Activated CD4-positive, alpha-beta T cell treated with anti-CD3 and anti-CD28 coated beads, Interleukin-2, amount 10 ng/mL, durations not matched to agents 7 days and 5 days (primary cell): ENCODE data around the gene BEST1. TPM values are rescaled to one million over a fixed set of nuclear protein-coding genes. Genes with fewer than 3 reads are reported as not detected.
"Not testable (repeated sequence)": the region's sequence is repeated elsewhere in the genome, so short reads cannot be mapped to it uniquely, and the experiment has no call there.

Source experiments
- CTCF ChIA-PET: fragments of 350-600 bp; sonication (Branson Sonifier 250); formaldehyde crosslinking; loops from one replicate; lab custom pipeline; 2021; ENCODE audit warnings: antibody characterized with exemption; lab: Charles Lee
- POLR2A ChIA-PET: fragments of 350-600 bp; sonication (Branson Sonifier 250); formaldehyde crosslinking; loops from one replicate; lab custom pipeline; 2021; ENCODE audit warnings: antibody characterized with exemption; lab: Charles Lee
- DNase-seq: peaks from one replicate; pipeline ENCODE4 v3.0.0-alpha.2; 2020
- H3K27ac Mint-ChIP-seq: one replicate; pipeline ENCODE4 v1.8.0; 2021; ENCODE audit warnings: mild to moderate bottlenecking, moderate library complexity, mixed read lengths
- H3K27me3 Mint-ChIP-seq: one replicate; pipeline ENCODE4 v1.8.0; 2021; ENCODE audit warnings: mixed read lengths
- H3K36me3 Mint-ChIP-seq: one replicate; pipeline ENCODE4 v1.8.0; 2021; ENCODE audit warnings: low read depth, mixed read lengths
- H3K4me1 Mint-ChIP-seq: one replicate; pipeline ENCODE4 v1.8.0; 2021; ENCODE audit warnings: mixed read lengths
- H3K4me3 Mint-ChIP-seq: one replicate; pipeline ENCODE4 v1.8.0; 2021; ENCODE audit warnings: mild to moderate bottlenecking, moderate library complexity, mixed read lengths
- H3K9me3 Mint-ChIP-seq: one replicate; pipeline ENCODE4 v1.8.0; 2021; ENCODE audit warnings: mixed read lengths
- total RNA-seq, 2 experiments: library from RNA; stranded (reverse); gene quantifications; one replicate each; pipeline ENCODE4 v1.2.3, GENCODE V29; 2021

Gene BEST1
- total RNA-seq, 2 experiments from 2014 or later, result not detected

DNA sequence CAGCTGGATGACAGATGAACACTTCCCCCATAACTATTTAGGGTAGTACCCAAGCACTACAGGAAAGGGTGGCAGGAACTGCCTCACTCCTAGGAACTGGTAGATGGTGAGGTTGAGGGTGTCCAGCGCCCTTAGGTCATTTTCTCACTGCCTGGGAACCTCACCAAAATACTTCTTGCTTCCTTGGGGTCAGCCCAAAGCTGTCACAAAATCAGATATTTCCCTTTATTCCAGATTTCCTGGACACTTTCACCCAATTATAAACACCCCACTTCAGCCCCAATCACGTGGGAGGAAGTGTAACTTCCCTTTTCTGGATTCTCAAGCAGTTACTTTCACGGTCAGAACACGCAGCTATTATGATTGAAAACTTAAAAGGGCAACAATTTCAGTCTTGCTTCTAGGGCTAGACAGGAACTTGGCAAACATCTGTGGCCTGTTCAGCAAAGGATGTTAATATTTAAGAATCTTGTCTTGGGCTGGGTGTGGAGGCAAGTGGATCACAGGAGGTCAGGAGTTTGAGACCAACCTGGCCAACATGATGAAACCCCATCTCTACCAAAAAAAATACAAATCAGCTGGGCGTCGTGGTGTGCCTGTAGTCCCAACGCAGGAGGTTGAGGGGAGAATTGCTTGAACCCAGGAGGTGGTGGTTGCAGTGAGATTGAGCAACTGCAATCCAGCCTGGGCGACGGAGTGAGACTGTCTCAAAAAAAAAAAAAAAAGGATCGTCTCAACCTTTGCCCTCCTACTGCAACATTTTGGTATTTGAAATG is 13.3 kb downstream of the BEST1 start:
- ChIA-PET POLR2A (no interaction called here), CTCF (interaction anchor here (0.7 to 2.4 kb wide), 3 partner anchors 16 kb away, joined by 4 to 9 read pairs (median 4); no protein-coding TSS in a partner anchor)
- Mint-ChIP-seq H3K9me3 (no peaks in the 10 kb centered on the region), H3K27me3 (no peaks in the 10 kb centered on the region), H3K27ac (peak overlapping the region; percentile 15), H3K36me3 (peaks cover 36% of the 10 kb centered on the region), H3K4me1 (peaks cover 38% of the 10 kb centered on the region), H3K4me3 (peak overlapping the region; percentile 18)
- peak; percentile 7 for DNase-seq

DNA sequence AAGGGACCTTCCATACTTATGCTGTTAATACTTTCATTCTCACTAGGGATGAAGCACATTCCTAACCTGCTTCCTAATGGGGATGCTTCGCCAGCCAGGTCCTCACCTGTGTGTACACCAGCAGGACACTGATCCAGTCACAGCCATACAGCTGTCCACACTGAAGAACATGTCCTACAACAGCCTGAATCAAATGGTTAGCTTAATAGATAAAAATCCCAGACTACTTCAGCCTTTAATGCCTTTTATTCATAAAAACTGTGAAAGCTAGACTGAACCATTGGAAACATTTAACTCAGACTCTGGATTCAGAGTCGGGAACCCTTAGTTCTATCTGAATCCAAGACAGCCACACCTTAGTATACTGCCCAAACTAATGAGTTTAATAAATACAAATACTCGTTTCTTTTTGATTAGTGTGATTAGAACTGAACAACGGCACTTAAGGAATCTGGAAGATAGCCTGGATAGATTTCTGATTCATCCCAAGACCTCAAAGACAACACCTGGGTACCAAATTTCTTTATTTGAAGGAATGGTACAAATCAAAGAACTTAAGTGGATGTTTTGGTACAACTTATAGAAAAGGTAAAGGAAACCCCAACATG is 14.0 kb downstream of the BEST1 start:
- POLR2A ChIA-PET, result no interaction called here
- Mint-ChIP-seq H3K27ac (no peak overlapping the region), H3K9me3 (no peaks in the 10 kb centered on the region), H3K27me3 (no peaks in the 10 kb centered on the region), H3K36me3 (peaks cover 36% of the 10 kb centered on the region), H3K4me3 (peak overlapping the region; percentile 27), H3K4me1 (peaks cover 43% of the 10 kb centered on the region)
- CTCF ChIA-PET, result interaction anchor here (0.8 to 1.8 kb wide), 2 partner anchors 15 to 16 kb away, joined by 3 to 4 read pairs; no protein-coding TSS in a partner anchor
- DNase-seq, result no peak

DNA sequence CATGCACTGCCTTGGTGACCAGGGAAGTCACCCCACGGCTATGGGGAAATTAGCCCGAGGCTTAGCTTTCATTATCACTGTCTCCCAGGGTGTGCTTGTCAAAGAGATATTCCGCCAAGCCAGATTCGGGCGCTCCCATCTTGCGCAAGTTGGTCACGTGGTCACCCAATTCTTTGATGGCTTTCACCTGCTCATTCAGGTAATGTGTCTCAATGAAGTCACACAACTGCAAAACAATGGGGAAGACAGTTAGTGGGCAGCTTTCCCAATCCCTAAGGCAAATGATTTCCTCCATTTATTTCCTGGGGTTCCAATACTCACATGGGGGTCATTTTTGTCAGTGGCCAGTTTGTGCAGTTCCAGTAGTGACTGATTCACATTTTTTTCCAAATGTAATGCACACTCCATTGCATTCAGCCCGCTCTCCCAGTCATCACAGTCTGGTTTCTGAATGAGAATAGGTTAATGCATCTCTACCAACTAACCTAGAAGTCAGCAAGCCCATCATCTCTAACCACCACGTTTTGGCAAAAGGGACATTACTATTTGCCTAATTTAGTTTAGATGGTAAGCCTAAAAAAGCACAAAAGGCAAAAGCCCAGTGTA is 14.6 kb downstream of the BEST1 start:
- H3K27ac Mint-ChIP-seq, H3K9me3 Mint-ChIP-seq, DNase-seq, POLR2A ChIA-PET, H3K27me3 Mint-ChIP-seq: not testable (repeated sequence)
- peaks cover 36% of the 10 kb centered on the region for H3K36me3 Mint-ChIP-seq
- CTCF ChIA-PET, result interaction anchor here (0.8 kb wide), 1 partner anchor 17 kb away, joined by 3 read pairs; no protein-coding TSS in a partner anchor
- peaks cover 46% of the 10 kb centered on the region for H3K4me1 Mint-ChIP-seq
- H3K4me3 Mint-ChIP-seq, result peak overlapping the region; percentile 94

DNA sequence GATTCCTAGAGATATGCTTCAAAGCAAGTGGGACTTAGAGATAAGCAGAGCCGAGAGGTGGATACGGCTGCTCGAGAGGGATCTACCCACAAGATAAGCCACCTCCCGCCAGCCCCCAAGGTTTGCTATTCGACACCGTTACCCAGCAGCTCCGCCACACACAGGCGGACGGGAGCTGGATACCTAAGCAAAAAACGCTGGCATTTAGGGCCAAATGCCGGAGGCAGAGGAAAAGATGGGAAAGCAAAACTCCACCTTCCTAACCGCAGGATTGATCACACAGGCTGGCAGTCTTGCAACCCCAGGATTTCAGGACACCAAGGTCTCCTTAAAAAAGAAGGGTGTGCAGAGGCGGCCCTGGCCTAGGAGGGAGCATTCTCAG is 16.6 kb downstream of the BEST1 start:
- DNase-seq, result peak; percentile 46
- Mint-ChIP-seq H3K4me3 (peak overlapping the region; percentile 94), H3K4me1 (peaks cover 60% of the 10 kb centered on the region), H3K27me3 (no peaks in the 10 kb centered on the region), H3K9me3 (no peaks in the 10 kb centered on the region), H3K36me3 (peaks cover 38% of the 10 kb centered on the region), H3K27ac (peak overlapping the region; percentile 91)
- ChIA-PET POLR2A (no interaction called here), CTCF (interaction anchor here (1.9 kb wide), 1 partner anchor 115 kb away, joined by 7 read pairs; no protein-coding TSS in a partner anchor)

DNA sequence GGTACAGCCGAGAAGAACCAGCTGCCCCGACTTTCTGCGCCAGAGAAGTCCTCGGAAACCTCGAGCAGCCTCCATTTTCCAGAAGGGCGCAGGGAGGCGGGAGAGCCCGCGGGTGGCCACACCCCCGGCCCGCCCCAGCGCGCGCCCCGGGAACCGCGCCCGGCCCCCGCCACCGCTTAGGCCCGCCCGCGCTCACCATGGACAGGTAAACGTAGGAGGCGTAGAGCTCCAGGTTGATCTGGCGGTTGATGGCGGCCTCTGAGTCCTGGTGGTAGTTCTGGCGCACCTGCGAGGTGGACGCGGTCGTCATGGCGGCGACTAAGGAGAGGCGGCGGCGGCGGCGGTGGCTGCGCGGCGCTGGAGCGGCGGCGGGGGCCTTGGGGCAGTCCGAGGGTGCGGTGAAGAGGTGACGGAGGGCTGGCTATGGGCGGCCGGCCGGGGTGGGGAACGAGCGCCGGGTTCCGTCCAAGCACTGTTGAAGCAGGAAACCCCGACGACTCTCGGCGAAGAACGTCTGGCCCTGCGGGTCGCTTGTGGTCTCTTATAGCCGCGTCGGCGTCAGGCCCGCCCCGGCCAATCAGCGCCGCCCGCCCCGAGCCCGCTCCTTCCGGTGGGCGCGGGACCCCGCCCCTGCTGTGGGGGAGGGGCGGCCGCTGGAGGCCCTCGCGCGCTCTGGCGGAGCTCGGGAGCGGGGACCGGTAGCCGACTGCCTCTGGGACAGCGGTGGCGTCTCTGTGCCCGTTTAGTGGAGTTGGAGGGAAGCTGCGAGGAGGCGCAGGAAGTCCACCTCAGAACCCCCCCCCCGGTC is 17.2 kb downstream of the BEST1 start, which contains the start of gene FTH1:
TSS of gene FTH1 (minus strand) at position 519 of the 808 bp plus-strand sequence. CDS start at position 310, 209 bp downstream.
- H3K36me3 Mint-ChIP-seq, result peaks cover 38% of the 10 kb centered on the region
- no peaks in the 10 kb centered on the region for H3K27me3 Mint-ChIP-seq
- peaks cover 64% of the 10 kb centered on the region for H3K4me1 Mint-ChIP-seq
- POLR2A ChIA-PET, result interaction anchor here (0.6 to 0.8 kb wide), 3 partner anchors 9 to 140 kb away, joined by 3 to 4 read pairs (median 3); no protein-coding TSS in a partner anchor
- H3K4me3 Mint-ChIP-seq, result peak within 1 kb of the TSS; percentile 94
- DNase-seq, result peak; percentile 88
- CTCF ChIA-PET, result interaction anchor here (0.8 to 3.8 kb wide), 8 partner anchors 17 to 115 kb away, joined by 3 to 12 read pairs (median 4); no protein-coding TSS in a partner anchor
- no peaks in the 10 kb centered on the region for H3K9me3 Mint-ChIP-seq
- peak within 1 kb of the TSS; percentile 98 for H3K27ac Mint-ChIP-seq

DNA sequence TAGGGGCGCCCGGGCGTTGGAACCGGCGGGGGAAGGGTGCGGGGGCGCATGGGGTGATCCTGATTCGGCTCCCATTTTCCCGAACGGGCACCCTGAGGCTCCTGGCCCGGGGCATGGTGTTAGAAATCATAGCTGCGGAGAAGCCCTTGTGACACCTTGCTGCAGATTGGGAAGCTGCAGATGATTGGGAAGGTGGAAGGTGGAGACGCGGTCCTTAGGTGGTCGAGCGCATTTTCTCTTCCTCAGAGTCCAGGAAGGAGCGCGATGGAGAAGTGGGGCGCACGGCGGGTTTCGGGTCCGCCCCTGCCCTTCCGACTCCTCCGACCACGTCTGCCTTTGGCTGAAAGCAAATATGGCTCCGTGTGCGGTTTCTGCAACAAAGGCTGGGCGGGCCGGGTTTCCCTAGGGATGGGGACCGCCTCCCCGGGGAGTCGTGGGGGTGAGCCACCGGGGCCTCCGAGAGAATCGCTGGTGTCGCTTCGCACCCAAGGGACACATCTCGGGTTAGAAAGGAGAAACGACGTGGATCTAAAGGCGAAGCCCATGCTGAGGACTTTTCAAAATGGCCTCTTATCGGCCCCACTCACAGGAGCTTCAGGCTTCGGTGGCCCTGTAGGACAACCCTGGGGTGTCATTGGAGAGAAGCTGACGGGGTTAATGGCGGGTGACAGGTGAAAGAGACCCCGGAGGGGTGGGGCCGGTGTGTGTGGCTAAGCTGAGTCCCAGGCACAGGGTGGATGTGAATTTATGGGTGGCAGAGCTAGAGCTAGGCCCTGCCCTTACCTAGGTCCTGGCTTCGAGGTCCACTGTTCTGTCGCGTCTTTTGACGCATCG is 18.0 kb downstream of the BEST1 start:
- no peaks in the 10 kb centered on the region for H3K27me3 Mint-ChIP-seq
- CTCF ChIA-PET, result interaction anchor here (0.8 to 3.8 kb wide), 11 partner anchors 8 to 140 kb away, joined by 3 to 12 read pairs (median 4); no protein-coding TSS in a partner anchor
- POLR2A ChIA-PET, result interaction anchor here (0.6 to 0.8 kb wide), 3 partner anchors 8 to 139 kb away, joined by 3 to 4 read pairs (median 3); no protein-coding TSS in a partner anchor
- H3K36me3 Mint-ChIP-seq, result peaks cover 35% of the 10 kb centered on the region
- peak; percentile 49 for DNase-seq
- H3K4me3 Mint-ChIP-seq, result peak overlapping the region; percentile 94
- H3K9me3 Mint-ChIP-seq, result no peaks in the 10 kb centered on the region
- H3K4me1 Mint-ChIP-seq, result peaks cover 69% of the 10 kb centered on the region
- H3K27ac Mint-ChIP-seq, result peak overlapping the region; percentile 98

DNA sequence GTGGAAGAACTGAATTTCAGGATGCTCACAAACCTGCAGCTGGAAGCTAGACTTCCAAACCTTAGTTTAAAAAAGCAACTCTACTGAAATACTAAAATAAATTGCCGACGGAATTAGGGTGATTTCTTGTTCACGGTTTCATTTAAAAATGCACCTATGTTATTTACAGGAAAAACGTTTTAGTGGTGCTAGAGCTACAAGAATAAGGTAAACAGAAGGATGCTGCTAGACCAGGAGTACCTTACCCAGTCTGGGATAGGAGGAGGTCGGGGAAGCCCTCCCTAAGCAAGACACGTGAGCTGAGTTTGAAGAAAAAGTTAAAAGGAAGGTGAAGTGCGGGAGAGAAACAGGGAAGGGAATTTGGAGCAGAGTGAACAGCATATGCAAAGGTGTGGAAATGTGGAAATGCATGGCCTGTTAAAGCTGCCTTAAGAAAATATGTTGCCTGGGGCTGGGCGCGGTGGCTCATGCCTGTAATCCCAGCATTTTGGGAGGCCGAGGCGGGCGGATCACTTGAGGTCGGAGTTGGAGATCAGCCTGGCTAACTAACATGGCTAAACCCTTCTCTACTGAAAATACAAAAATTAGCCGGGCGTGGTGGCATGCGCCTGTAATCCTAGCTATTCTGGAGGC is 18.7 kb downstream of the BEST1 start:
- peaks cover 67% of the 10 kb centered on the region for H3K4me1 Mint-ChIP-seq
- CTCF ChIA-PET, result interaction anchor here (1.2 to 3.8 kb wide), 5 partner anchors 9 to 139 kb away, joined by 3 to 12 read pairs (median 5); no protein-coding TSS in a partner anchor
- peak overlapping the region; percentile 98 for H3K27ac Mint-ChIP-seq
- peak overlapping the region; percentile 94 for H3K4me3 Mint-ChIP-seq
- H3K9me3 Mint-ChIP-seq, result no peaks in the 10 kb centered on the region
- DNase-seq, result no peak
- H3K27me3 Mint-ChIP-seq, result no peaks in the 10 kb centered on the region
- H3K36me3 Mint-ChIP-seq, result peaks cover 27% of the 10 kb centered on the region
- POLR2A ChIA-PET, result no interaction called here

DNA sequence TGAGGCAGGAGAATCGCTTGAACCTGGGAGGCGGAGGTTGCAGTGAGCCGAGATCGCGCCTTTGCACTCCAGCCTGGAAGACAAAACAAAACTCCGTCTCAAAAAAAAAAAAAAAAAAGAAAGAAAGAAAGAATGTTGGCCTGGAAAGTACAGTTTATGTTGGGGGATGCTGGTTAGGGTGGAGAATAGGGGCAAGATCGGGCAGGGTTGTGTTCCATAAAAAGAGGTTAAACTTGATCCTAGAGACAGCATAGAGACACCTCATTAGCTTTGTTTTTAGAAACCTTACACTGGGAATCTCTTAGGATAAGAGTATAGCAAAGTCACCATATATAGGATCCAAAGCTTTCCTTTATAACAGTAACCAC is 19.2 kb downstream of the BEST1 start:
- H3K4me1 Mint-ChIP-seq, result peaks cover 62% of the 10 kb centered on the region
- peak overlapping the region; percentile 62 for H3K27ac Mint-ChIP-seq
- peaks cover 22% of the 10 kb centered on the region for H3K36me3 Mint-ChIP-seq
- DNase-seq, result no peak
- H3K4me3 Mint-ChIP-seq, result no peak overlapping the region
- H3K9me3 Mint-ChIP-seq, result no peaks in the 10 kb centered on the region
- no peaks in the 10 kb centered on the region for H3K27me3 Mint-ChIP-seq
- ChIA-PET POLR2A (no interaction called here), CTCF (interaction anchor here (0.6 to 3.8 kb wide), 5 partner anchors 9 to 166 kb away, joined by 3 to 12 read pairs (median 5); no protein-coding TSS in a partner anchor)

DNA sequence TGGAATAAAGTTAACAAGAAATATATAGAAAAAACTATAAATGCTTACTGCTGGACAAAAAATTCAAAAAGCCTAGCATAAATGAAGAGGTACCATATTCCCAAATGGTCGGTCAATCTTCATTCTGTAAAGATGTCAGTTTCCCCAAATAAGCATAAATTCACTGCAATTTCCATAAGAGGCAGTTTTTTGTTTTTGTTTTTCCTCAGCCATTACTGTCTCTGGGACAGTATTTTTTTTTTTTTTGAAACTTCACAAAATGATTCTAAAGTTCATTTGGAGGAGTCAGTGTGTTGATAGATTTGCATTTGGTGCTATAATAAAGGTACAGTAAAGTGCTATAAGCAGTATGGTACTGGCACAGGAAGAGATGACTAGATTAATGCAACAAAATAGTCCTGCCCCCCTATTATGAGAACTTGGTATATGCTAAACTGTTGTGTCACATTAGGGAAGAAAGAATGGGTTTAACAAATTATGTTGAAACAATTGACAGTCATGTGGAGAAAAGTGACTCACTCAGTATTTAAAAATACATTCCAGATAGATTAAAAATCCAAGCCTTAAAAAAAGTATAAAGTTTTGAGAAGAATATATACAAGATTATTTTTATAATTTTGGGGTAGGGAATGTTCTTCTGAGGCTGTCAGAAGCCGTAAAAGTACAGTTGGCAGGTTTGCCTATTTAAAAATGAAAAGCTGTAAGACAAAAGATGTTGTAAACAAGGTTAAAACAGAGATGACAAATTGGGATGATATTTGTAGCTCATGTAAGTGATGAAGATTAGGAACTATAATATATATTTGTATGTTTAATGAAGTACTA is 19.9 kb downstream of the BEST1 start:
- Mint-ChIP-seq H3K4me1 (peaks cover 55% of the 10 kb centered on the region), H3K27me3 (no peaks in the 10 kb centered on the region), H3K36me3 (peaks cover 16% of the 10 kb centered on the region), H3K27ac (peak overlapping the region; percentile 60), H3K4me3 (no peak overlapping the region), H3K9me3 (no peaks in the 10 kb centered on the region)
- ChIA-PET POLR2A (no interaction called here), CTCF (interaction anchor here (0.6 to 3.8 kb wide), 4 partner anchors 10 to 166 kb away, joined by 3 to 12 read pairs (median 6); no protein-coding TSS in a partner anchor)
- no peak for DNase-seq
